LoVo (cell line): ENCODE data around the gene CHST3.
"Not testable (repeated sequence)": the region's sequence is repeated elsewhere in the genome, so short reads cannot be mapped to it uniquely, and the experiment has no call there.

ENCODE experiments used
- DNase-seq: peaks from one replicate; pipeline ENCODE4 v3.0.0-alpha.2; 2016; ENCODE audit warnings: low spot score

Gene CHST3

DNA sequence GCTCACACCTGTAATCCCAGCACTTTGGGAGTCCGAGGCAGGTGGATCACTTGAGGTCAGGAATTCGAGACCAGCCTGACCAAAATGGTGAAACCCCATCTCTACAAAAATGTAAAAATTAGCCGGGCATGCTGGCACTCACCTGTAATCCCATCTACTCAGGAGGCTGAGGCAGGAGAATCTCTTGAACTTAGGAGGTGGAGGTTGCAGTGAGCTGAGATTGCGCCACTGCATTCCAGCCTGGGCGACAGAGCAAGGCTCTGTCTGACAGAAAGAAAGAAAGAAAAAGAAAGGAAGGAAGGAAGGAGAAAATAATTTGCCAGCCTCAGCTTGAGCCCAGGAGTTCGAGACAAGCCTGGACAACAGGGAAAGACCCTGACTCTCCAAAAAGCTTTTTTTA, 24.7 kb downstream of the CHST3 start:
- DNase-seq, result not testable (repeated sequence)

DNA sequence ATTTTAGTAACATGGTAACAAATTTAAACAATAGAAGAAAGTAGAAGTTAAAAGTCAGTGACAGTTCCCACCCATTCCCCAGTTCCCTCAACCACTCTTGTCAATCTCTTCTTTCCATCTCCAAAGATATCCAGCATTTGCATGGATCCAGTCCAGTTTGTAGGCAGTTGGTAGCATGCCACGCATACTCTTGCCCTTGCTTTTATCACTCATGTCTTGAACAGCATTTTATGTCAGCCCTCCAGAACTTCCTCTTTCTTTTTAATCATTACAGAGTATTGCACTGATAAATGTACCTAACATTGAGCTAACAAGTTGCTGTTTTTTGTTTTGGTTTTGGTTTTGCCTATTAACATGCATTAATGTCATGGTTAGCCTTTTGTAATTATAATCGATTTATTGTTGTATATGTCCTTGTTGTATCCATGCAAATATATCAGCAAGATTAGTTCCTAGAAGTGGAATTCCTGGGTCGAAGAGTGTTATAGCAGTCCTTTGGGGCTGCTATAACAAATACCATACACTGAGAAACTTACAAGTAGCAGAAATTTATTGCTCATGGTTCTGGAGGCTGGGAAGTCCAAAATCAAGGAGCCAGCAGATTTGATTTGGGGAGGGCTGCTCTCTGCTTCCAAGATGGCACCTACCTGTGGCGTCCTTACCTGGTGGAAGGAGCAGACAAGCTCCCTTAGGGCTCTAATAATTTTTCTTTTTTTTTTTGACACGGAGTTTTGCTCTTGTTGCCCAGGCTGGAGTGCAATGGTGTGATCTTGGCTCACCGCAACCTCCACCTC, 25.7 kb downstream of the CHST3 start:
- DNase-seq, result no peak

DNA sequence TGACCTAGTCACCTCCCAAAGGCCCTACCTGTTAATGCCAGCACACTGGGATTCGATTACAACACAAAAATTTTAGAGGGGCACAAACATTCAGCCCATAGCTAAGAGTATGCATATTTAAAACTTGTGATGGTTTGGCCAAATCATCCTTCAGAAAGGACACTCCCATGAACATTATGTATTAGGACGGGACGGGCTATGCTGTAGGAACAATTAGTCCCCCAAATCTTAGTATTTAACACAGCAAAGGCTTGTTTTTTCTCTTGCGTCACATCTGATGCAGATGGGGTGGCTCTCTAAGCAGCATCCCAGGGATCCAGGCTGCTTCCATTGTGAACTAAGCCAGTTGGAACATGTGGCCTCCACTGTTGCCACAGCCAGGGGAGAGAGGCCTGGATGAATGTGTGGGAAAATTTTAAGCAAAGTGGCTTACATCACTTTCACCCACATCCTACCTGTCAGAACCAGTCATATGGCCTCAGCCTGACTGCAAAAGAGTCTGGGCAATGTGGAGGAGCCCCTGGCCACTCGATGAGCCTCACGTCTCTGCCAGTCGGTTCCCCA, 26.6 kb downstream of the CHST3 start:
- DNase-seq, result no peak

DNA sequence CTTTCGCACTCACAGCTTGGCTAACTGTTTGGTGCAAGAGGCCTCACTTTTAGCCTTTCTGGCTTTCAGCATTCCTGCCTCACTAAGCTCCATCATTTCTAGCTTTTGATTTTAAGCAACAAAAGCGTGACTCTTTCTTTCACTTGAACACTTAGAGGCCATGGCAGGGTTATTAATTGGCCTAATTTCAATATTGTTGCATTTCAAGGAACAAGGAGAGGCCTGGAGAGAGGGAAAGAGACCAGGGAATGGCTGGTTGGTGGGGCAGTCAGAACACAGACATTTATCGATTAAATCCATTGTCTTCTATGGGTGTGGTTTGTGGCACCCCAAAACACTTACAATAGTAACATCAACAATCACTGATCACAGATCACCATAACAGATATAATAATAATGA, 31.3 kb downstream of the CHST3 start:
- DNase-seq, result no peak

DNA sequence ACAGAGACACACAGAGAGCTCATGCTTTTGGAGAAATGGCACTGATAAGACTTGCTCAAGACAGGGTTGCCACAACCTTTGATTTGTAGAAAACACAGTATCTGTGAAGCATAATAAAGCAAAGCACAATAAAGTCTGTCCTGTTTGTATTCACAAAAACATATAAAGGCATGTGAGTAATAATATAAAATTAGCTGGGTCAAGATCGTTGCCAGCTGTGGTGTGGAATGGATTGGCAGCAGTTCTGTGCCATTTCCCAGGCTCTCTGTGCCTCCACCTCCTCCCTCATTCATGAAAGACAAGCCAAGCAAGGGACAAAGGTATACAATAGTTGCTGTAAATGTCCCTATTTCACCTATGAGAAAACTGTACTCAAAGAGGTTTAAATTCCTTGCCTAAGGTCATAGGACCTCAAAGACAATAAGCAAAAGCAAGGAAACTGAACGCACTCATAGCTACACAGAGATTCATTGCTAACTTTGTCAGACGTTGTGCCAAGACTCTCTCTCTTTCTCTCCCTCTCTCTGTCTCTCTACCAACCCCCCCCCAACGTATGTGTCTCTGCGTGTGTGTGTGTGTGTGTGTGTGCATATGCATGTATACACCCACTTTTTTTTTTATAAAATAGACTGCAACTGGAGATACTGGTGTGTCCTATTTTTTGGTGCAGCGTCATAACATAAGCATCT, 31.8 kb downstream of the CHST3 start:
- no peak for DNase-seq

DNA sequence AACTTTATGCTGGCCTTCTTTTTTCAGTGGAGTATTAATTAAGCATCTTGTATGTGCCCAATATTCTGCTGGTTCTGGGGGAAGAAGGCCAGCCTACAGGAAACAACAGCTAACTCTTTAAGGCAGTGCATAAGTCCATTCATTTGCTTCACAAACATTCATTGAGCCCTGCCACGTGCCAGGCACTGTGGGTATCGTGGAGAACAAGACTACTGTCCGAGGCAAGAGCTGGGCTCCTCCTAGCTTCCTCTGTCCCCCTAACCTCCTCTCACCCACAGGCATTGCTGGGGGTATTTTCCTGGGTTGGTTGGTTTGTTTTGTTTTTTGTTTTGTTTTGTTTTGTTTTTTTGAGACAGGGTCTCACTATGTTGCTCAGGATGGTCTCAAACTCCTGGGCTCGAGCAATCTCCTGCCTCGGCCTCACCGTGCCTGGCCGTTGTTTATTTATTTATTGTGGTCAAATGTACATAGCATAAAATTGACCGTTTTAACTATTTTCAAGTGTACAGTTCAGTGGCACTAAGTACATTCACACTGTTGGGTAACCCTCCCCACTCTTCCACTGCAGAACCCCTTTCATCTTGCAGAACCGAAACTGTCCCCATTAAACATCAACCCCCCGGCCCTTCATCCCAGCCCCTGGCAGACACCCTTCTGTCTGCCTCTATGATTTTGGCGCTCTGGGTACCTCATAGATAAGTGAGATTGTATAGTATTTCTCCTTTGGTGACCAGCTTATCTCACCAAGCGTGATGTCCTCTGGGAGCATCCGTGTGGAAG, 32.6 kb downstream of the CHST3 start:
- DNase-seq, result no peak

DNA sequence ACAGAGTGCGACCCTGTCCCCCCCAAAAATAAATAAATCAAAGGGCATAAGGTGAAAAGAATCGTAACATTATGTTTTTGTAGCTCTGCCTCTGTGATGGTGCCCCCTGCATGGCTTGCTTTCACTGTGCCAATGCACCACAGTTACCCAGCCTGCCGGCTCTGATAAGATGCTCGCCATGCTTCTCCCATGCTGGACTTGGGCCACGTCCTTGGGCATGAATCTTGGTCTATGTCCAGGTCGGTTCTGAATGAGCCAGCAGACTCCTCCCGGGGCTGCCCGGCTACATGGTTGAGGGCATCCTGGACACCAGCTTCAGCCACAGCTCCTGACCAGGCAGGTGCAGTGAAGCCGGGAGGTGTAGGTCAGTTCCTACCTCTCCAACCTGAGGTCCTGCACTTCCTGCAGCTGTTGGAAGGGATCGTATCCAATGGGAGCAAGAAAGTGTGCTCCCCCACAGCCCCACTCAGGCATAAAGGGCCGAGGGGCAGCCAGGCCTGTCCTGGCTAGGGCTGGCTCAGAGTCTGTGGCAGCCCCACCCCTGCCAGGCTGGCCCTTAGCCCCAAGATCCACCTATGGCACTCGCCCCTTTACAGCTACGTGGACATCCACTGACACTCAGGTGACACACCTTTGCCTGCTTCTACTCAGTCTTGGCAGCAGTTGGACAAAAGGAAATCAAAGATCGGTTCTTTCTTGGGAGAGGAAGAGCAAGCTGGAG, 34.1 kb downstream of the CHST3 start:
- no peak for DNase-seq

DNA sequence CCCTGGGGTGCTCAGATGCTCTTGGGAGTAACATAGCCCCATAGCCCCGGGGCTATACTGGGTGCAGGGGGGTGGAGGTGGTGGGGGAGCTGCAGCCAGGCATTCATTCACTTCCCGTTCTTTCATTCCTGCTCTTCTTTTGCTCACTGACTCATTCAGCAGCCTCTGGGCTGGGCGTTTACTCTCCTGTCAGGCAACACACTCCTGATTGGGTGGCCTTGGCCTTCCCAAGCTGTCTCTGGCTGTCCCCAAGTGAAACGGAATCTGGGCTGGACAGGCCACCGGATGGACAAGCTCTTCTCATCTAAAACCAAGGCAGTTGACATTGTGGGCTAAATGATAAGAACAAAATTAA, 34.6 kb downstream of the CHST3 start:
- no peak for DNase-seq

DNA sequence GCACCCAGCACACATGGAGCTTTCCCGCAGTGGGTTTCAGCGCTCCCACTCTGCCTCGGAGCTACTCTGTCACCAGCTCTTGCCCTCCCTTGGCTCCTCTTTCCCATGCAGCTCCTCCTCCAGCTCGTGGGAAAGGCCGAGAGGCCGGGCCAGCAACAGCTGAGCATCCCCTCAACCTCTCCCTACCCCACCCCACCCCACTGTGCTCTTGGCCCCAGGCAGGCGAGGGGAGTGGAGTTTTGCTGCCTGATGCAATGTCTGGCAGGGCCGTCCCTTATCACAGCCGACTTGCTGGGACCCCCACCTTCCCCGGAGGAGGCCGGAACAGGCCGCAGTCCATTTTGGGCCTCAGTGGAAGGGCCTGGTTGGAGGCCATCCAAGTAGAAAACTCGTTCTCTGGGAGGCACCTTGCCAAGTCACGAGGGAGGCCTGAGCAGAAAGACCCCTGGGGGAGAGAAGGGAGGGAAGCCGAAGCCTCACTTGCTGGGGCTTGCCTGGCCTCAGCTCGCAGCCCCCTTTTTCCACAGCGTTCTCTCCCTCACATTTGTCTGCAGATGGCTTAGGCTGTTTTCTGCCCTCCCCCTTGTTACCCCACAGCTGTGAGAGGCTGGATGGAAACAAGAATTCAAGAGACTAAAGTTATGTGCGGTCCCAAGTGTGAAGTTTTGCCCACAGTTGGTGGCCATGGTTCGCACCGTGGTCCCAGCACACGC, 35.3 kb downstream of the CHST3 start:
- no peak for DNase-seq

DNA sequence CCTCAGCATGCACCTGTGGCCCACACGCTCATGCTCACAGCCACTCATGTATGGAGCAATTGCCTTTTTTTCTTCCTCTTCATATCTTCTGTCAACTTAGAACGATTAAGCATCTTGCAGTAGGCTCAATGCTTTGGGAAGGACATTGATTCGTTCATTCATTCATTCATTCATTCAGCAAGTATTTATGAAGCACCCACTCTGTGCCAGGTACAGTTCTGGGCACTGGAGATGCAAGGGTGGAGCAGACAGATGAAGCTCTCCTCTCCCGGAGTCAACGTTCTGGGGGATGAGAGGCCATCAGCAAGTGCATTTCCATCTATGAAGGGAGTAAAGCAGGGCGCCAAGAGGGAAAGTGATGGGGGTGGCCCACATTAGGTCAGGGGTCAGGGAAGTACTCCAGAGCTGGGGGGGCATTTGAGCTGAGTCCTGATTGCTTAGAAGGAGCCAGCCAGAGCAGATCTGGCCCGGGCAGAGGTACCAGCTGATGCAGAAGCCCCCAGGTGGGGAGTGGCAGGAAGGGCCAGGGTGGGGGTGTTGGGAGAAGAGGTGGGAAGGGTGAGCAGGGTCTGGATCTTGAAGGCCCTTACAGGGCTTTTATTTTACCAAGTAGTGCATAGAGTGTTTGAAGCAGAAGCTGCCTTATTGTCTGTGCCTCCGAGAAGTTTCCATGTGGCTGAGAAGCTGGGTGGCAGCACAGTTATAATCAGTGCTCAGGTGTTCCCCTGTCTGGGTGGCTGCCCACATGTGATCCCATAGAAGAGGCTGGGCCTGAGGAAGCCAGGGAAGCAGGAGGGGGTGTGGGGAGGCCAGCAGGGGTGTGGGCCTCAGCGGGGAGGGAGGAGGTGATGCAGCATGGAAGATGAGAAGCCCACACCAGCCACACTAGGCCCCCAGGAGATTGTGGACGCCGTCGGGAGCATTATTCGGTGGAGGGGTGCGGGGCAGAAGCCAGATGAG, 36.2 kb downstream of the CHST3 start:
- DNase-seq, result no peak

DNA sequence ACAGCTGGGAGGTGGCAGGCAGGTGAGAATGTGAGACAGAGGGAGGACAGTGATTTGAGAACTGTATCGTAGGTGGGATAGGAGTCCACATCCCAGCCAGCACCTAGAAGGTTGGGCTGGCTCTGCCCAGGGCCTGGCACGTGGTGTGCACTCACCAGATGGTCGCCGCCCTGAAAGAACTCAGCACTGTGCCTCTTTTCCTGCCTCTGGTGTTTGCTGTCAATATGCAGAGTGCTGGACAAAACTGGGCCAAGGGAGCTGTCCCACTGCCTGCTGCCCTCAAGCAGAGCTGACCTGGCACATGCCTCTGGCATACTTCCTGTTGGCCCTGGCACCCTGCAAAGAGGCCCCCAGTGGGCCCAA, 36.8 kb downstream of the CHST3 start:
- DNase-seq, result no peak

DNA sequence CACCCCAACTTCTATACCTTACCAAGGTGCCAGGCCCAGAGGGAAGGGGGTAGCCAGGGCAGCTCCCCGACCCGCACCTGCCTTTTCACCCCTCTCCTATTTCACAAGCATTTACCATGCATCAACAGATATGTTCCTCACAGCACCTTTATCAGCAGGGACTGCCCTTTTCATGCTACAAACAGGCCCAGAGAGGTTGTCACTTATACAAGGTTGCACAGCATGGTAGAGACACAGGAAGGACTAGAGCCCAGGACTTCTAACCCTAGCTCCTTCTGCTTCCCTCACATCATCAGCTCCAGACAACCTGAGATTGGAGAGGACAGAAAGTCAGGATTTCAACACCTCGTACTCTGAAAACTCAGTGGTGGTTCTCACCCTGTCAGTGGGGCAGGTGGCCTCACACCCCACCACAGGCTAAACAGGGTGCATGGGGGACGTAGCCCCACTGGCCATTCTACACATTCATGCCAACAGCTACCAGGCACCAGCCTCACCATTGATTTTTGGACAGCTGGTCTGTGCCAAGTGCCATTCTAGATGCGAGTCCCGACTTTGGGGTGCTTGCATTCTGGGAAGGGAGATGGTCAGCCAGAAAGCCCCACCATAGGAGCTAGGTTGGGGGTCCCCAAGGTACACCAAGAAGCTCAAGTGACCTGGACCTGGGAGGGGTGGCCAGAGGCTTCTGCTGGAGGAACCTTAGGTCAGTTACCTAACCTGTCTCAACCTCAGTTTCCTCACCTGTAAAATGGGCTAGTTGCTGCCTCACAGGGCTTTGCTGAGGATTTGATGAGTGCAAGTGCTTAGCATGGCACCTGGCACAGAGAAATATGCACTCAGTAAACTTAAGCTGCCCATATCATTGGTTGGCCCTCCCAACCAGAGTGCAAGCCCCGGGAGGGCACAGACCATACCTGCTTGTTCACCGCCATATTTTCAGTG, 38.4 kb downstream of the CHST3 start:
- DNase-seq, result no peak

DNA sequence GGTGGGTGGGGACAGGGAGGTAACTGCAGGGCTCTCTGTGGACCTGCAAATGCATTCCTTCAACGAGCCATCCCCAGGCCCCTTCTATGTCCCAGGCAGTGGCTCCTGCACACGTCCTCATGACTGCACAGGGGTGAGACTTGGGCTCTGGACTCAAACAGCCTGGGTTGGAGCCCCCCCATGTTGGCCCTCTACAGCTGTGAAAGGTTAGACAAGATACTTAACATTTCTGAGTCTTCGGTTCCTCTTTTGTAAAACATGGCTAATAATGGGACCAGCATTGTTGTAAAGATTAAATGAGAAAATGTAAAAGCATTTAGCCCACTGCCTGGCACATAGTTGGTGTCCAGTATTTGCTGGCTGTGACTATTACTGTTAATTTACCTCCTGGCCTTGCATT, 41.8 kb downstream of the CHST3 start:
- no peak for DNase-seq

DNA sequence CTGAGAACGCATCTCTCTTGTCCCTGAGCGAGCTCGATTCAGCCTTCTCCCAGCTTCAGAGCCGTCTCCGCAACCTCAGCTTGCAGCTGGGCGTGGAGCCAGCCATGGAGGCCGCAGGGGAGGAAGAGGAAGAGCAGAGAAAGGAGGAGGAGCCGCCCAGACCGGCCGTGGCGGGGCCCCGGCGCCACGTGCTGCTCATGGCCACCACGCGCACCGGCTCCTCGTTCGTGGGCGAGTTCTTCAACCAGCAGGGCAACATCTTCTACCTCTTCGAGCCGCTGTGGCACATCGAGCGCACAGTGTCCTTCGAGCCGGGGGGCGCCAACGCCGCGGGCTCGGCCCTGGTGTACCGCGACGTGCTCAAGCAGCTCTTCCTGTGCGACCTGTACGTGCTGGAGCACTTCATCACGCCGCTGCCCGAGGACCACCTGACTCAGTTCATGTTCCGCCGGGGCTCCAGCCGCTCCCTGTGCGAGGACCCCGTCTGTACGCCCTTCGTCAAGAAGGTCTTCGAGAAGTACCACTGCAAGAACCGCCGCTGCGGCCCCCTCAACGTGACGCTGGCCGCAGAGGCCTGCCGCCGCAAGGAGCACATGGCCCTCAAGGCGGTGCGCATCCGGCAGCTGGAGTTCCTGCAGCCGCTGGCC, 43.2 kb downstream of the CHST3 start:
- DNase-seq, result no peak

DNA sequence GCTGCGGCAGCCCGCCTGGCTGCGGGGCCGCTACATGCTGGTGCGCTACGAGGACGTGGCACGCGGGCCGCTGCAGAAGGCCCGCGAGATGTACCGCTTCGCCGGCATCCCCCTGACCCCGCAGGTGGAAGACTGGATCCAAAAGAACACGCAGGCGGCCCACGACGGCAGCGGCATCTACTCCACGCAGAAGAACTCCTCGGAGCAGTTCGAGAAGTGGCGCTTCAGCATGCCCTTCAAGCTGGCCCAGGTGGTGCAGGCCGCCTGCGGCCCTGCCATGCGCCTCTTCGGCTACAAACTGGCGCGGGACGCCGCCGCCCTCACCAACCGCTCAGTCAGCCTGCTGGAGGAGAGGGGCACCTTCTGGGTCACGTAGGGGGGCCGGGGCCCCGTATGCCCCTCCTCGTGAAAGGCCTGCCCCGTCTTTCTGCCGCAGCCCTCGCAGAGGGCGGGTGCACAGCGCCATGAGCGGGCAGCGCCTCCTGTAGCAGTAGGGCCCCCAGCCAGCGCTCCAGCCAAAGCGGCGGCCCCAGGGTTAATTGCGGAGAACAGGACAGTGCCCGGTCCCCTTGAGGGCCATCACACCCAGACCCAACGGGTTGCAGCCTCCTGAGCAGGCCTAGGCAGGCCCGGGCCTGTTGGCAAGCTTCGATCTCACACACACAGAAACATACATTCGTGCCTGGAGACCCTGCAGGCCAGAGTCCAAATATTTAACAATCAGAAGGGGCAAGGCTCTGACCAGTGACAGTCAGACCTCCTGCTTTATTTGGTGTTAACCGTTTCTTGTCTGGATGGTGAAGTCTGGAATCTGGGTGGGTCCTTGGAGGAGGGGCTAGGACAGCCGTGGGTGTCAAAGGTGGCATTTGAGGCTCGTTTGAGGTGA, 44.1 kb downstream of the CHST3 start:
- DNase-seq, result no peak

DNA sequence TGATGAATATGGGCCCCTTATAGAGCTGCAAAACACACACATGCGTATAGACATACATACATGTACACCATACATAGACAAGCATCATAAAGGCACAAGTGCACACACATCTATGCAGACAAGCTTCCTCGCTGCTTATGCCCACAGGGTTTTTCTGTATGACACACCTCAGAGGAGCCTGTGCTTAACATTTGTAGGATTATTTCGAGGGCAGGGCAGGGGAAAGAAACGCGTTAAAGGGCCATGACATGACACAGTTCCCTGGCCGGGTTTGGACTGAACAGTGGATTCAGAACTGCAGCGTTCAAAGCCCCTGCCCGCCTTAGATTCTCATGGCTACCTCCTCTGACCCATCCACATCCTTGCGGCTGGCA, 44.8 kb downstream of the CHST3 start:
- DNase-seq, result no peak

DNA sequence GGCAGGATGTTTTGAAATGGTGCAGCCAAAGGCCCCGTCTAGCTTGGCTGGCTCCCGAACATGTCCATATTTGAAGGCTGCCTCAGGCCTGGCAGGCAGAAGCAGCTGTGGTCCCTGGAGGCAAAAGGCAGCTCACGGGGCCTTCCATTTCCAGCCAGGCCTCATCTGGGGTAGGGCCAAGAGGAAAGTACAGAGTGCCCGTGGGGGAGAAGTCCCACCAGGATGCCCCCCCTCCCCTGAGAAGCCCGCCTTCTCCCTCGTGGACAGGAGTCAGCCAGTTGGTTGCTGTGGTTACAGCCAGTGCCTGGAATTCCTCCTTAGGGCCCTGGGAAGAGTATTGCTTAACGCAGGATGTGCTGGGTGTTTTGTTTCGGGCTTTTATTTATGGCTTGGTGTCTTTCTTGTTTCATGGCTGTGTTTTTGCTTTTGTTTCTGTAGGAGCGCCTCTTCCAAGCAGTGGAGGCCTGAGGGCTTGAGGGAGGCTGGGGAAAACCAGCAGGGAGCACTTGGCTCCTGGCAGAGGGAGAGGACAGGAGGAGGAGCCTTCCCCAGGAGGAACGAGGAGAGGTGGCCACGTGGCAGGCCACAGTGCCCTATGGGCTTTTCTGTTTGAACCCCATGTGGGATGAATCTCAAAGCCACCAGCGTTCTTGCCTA, 45.4 kb downstream of the CHST3 start:
- DNase-seq, result no peak
